GM19239 (cell line): ENCODE results near the gene POLE4.

Experiments used
- DNase-seq: peaks from one replicate; pipeline ENCODE4 v3.0.0; 2011; ENCODE audit warnings: low spot score; ENCODE audit not compliant: insufficient read length
- FAIRE-seq: peaks from 2 replicates; lab custom pipeline; 2011; peaks lifted over from hg19 to GRCh38; lab: Jason Lieb, UNC

POLE4 gene

DNA sequence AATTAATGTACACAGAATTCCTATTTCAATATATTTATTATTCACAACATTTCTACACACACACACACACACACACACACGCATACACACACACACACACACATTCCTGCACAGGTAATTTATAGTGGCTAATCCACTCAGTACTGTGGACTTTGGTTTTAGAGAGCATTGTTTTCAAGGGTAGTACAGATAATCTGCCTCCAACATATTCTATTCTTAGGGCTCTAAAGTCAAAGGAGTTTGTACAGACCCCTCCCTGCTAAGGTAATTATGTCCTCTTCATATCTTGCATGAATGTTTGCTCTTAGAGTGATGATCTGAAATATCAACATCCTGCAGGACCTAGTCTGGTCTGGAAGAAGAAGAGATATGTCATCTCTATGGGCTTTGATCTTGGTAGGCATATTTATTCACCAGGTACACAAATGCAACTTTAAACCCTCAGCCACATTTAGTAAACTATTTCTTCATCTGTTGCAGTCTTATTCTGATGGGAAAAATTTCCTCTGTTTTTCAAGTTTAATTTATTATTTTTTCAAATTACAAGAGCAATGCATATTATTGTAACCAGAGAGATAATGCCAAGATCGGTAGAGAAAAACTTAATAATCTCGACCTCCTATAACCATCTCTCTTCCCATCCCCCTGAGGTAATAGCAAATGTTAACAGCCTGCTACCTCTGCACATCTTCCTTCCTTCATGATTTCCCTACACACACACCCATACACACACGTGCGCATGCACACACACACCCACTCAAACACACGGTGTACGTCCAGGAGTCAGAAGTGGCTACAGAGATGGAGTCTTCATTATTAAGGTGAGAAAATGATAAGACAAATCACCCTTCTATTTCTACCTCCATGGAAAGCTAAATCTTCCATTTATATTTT is 18.3 kb upstream of the POLE4 start:
- DNase-seq: no peak
- FAIRE-seq: no peak

GRCh38 chr2:74941284-74941683 is 17.2 kb upstream of the POLE4 start:
- DNase-seq (no peak), FAIRE-seq (no peak)

- DNase-seq (no peak), FAIRE-seq (no peak)
Measured at GRCh38 chr2:74942263-74942662, 16.2 kb upstream of the POLE4 start.

GRCh38 chr2:74944987-74945787 is 13.3 kb upstream of the POLE4 start:
- DNase-seq (peak; percentile 37), FAIRE-seq (peak; percentile 78)

- FAIRE-seq: no peak
- DNase-seq: no peak
Measured at GRCh38 chr2:74945788-74946331, 12.6 kb upstream of the POLE4 start.

DNA sequence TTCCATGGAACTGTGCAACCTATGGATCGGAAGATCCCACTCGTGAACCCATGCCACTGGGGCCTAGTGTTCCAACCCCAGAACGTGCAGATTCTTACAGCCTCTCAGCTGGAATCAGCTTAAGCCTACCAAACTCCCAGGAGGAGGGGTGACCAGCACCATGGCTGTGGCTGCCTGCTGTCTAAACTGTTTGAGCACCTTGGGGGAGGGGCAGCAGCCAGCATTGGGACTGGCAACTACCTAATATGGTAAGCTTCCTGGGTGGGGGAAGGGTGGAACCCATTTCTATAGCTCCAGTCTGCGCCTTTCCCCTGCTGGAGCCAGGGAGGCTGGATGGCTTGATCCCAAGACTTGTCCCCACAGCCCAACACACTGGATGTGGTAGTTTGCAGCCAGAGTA is 10.7 kb upstream of the POLE4 start:
- FAIRE-seq (no peak), DNase-seq (no peak)

- FAIRE-seq: no peak
- no peak for DNase-seq
Measured at GRCh38 chr2:74948779-74949178, 9.7 kb upstream of the POLE4 start.

DNA sequence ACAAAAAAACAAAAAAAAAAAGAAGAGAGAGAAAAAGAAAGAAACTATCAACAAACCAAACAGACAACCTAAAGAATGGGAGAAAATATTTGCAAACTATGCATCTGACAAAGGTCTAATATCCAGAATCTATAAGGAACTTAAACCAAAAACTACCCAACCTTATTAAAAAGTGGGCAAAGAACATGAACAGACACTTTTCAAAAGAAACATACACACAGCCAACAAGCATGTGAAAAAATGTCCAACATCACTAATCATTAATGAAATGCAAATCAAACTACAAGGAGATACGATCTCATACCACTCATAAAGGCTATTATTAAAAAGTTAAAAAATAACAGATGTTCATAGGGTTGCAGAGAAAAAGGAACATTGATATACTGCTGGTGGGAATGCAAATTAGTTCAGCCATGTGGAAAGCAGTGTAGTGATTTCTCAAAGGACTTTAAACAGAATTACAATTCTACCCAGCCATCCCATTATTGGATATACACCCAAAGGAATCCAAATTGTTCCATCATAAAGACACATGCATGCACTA is 7.2 kb upstream of the POLE4 start:
- DNase-seq (no peak), FAIRE-seq (no peak)

GRCh38 chr2:74952575-74952974 is 5.9 kb upstream of the POLE4 start:
- no peak for FAIRE-seq
- DNase-seq: no peak

DNA sequence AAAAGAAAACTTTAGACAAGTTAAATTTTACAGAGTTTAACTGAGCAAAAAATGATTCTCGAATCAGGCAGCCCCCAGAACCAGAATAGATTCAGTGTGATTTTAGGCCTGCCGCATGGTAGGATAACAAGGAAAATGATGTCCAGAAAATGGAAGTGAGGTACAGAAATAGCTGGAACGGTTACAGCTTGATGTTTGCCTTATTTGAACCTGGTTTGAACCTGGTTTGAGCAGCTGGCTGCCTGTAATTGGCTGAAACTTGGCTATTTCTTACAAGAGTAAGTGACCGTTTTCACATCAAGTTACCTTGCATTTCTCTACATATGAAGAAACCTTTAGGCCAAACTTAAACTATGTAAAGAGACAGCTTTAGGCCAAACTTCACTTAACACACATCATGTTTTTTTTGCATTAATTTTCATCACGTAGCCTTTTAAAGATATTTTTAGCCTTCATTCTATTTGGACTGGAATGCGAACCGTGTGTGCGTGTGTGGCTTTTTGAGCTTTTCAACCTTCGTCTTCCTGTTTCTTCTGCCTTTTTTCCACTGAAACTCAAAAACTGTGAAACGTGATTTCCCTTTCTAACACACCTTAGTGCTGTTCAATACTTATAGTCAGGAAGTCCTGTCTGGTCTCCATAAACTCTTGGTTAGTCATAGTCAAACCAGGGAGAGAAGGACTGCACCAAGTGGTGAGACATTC is 4.5 kb upstream of the POLE4 start:
- FAIRE-seq: no peak
- DNase-seq: no peak

DNA sequence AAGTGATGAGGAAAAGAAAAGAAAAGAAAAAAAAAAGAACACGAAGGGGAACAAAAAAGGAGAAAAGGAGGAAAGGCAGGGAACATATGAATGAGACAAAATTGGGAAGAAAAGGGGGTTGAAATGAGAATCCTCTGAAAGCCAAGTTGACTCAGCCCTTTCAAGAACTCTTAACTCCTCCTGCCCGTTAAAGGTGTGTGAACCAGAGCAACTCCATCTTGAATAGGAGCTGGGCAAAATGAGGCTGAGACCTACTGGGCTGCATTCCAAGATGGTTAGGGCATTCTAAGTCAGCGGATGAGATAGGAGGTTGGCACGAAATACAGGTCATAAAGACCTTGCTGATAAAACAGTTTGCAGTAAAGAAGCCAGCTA is 4.0 kb upstream of the POLE4 start:
- FAIRE-seq (no peak), DNase-seq (no peak)

GRCh38 chr2:74957886-74958273 is 563 bp upstream of the POLE4 start:
- DNase-seq: no peak
- FAIRE-seq: peak; percentile 54

GRCh38 chr2:74959106-74959751 is 786 bp downstream of the POLE4 start:
- DNase-seq: no peak
- FAIRE-seq: no peak

GRCh38 chr2:74966887-74967286 is 8.4 kb downstream of the POLE4 start:
- no peak for DNase-seq
- peak; percentile 8 for FAIRE-seq

DNA sequence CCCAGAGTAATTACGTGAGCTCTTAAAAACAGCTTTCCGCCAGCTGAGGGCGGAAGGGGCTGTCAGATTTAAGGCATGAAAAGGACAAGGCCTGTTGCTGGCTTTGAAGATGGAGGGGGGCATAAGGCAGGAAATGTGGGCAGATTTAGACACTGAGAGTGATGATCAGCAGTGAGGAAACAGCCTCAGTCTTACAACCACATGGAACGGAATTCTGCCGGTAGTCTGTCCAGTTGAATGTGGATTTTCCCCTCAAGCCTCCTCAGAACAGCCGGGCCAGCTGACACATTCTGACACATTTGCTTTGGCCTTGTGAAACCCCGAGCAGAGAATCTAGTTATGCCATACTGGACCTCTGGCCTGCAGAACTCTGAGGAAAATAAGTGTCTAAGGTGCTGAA is 16.6 kb downstream of the POLE4 start:
- DNase-seq (no peak), FAIRE-seq (no peak)

GRCh38 chr2:74979844-74980243 is 21.4 kb downstream of the POLE4 start:
- no peak for FAIRE-seq
- no peak for DNase-seq

- FAIRE-seq: no peak
- DNase-seq: no peak
Measured at GRCh38 chr2:74982577-74982976, 24.1 kb downstream of the POLE4 start.

DNA sequence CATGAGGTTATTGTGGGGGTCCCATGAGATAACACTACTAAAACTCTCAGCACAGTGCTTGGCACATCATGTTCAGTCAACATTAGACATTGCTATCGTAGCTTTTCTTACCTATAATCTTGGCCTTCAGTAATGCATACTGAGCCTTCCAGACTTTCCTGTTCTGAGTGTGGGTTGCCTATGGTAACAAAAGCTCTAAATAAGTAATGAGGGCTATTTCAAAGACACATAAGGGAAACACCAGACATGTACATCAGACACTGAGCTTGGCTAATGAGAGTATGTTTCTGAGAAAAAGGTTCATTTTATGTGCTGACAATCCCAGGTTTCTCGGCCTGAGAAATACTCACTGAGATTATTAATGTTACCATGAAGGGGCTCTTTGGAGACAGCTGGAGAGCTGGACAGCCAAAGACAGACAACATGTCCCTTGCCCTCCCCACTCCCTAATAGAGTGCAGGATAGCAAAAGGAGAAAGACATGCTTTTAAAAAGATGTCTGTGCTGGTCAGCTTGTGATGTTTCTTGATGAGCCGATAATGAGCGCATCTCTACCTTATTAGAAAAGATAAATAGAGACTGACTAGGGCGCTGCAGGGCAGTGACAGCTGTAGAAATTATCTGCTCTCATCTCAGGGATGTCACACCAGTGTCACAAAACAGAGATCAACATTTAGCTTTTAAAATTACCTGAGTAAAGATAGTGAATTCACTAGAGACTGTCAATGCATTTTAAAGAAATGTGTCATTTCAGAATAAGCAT is 25.4 kb downstream of the POLE4 start:
- no peak for DNase-seq
- FAIRE-seq: no peak

DNA sequence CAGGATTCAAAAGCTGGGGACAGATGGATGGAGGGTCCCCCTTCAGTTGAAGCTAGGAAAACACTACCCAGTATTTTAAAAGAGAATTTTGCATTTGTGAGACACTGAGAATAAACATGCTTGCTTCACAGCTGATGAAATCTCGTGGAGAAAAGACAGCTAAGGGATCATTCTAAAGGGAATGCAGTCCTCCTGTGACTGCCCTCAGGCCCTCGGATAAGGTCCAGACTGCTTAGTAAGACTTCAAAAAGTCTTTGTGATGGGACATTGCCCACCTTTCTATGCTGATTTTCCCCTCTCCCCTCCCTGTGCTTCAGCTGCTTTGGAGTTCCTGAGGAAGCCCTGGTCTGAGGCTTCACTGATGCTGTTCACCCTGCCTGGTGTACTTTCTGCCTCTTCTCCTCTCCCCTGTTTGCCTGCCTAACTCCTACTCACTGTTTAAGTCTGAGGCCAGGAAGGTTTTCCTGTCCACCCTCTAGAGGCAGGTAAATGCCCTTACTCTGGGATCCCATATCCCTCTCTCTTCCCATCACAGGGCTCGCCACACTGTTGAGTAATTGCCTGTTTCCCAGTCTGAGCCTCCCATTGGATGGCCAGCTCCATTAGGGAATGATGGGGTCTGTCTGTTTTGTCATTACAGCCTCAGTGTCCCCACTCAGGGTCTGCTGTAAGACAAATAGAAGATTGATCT is 26.6 kb downstream of the POLE4 start:
- DNase-seq (no peak), FAIRE-seq (no peak)
